Measurements from ENCODE around the gene APOA4.

APOA4 gene

DNA sequence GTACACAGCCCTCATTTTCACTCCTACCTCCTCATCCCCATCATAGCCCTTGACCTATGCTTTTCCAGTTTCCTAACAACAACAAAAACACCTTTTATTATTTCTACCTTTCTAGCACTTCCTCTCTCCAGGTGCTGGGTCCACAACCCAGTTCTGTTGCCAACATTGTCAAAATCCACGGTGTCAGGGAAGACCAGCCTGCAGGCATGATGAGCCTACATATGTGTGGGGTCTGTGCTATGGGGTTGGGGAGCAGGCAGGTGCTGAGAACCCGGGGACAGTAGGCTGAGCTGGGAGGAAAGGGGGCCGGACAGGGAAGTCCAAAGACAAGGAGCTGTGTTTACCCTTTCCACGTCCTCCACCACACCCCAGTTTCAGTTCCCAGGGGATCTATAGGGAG is 34.6 kb downstream of the APOA4 start:
- Histone ChIP-seq H3K9ac (ENCODE audit: low read depth, low read length) (peak overlapping the region; percentile 42; the same call in 1 of the 2 replicates), H3K27me3 (ENCODE audit: control insufficient read depth, insufficient read depth, low read length) (peaks cover 16% of the 10 kb centered on the region), H3K36me3 (ENCODE audit: control insufficient read depth, insufficient read depth, low read length) (peaks cover 34% of the 10 kb centered on the region), H3K4me1 (ENCODE audit: control insufficient read depth, insufficient read depth, low read length) (peaks cover 2% of the 10 kb centered on the region; the same call in 1 of the 2 replicates), H3K27ac (ENCODE audit: low read depth, low read length) (no peak overlapping the region), H3K9me3 (ENCODE audit: control insufficient read depth, insufficient read depth, low read length) (no peaks in the 10 kb centered on the region), H3K4me3 (ENCODE audit: low read depth, low read length) (peak overlapping the region; percentile 90)

DNA sequence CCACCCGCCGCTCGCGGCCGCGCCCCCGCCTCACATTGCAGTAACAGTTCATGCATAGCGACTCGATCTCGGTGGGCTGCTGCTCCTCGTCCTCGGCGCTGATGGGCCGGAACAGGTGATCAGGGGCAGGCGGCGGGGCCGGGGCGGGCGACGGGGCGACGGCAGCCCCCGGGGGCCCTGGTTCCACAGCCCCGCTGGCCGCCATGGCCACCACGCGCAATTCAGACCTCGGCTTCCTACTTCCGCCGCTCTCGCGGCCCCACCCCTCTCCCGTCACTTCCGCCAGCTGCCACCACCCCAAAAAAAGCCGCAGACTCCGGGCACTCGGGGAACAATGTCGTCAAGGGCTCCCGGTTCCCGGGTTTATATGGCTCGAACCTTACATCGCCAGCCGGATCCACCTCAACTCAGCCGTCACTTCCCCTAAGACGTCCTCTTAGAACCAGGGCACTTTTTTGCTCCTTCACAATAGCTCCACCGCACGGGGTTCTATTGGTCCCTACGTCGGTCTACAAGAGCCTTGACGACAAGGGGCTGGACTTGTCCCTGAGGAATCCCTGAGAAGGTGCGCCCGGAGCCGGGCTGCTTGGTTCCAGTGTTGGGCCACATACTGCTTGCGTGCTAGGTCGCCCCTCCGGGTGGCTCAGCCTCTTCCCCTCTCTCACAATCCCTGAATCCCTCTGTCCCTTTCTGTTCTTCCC is 35.2 kb downstream of the APOA4 start, which contains the start of gene ZPR1:
ZPR1 (minus strand) TSS at position 238 of the 701 bp plus-strand sequence; CDS start at position 205, 33 bp downstream.
- peak within 1 kb of the TSS; percentile 90 for H3K4me3 ChIP-seq (ENCODE audit: low read depth, low read length)
- H3K36me3 ChIP-seq (ENCODE audit: control insufficient read depth, insufficient read depth, low read length), result peaks cover 40% of the 10 kb centered on the region
- H3K27ac ChIP-seq (ENCODE audit: low read depth, low read length), result peak within 1 kb of the TSS; percentile 44
- H3K27me3 ChIP-seq (ENCODE audit: control insufficient read depth, insufficient read depth, low read length), result peaks cover 16% of the 10 kb centered on the region
- H3K4me1 ChIP-seq (ENCODE audit: control insufficient read depth, insufficient read depth, low read length), result peaks cover 2% of the 10 kb centered on the region; the same call in 1 of the 2 replicates
- no peaks in the 10 kb centered on the region for H3K9me3 ChIP-seq (ENCODE audit: control insufficient read depth, insufficient read depth, low read length)
- peak within 1 kb of the TSS; percentile 42 for H3K9ac ChIP-seq (ENCODE audit: low read depth, low read length)

DNA sequence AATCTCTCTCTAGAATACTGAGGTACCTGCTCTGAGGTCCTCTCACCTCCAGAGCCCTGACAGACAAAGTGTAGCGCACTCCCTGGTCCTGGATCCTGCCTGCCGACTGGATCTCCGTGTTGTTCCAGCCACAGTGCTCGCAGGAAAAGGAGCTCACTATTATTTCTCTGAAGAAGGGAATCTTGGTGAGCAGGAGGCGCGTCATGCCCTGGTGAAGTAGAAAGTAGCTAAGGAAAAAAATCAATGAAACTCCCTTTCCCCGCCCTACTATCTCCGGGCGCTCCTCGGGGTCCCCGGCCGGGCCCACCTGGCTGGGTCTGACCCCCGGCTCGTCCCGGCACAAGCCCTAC is 35.7 kb downstream of the APOA4 start:
- Histone ChIP-seq H3K9ac (ENCODE audit: low read depth, low read length) (peak overlapping the region; percentile 21), H3K27ac (ENCODE audit: low read depth, low read length) (peak overlapping the region; percentile 23), H3K36me3 (ENCODE audit: control insufficient read depth, insufficient read depth, low read length) (peaks cover 45% of the 10 kb centered on the region), H3K4me3 (ENCODE audit: low read depth, low read length) (peak overlapping the region; percentile 90), H3K9me3 (ENCODE audit: control insufficient read depth, insufficient read depth, low read length) (no peaks in the 10 kb centered on the region), H3K4me1 (ENCODE audit: control insufficient read depth, insufficient read depth, low read length) (peaks cover 2% of the 10 kb centered on the region; the same call in 1 of the 2 replicates), H3K27me3 (ENCODE audit: control insufficient read depth, insufficient read depth, low read length) (peaks cover 16% of the 10 kb centered on the region)

DNA sequence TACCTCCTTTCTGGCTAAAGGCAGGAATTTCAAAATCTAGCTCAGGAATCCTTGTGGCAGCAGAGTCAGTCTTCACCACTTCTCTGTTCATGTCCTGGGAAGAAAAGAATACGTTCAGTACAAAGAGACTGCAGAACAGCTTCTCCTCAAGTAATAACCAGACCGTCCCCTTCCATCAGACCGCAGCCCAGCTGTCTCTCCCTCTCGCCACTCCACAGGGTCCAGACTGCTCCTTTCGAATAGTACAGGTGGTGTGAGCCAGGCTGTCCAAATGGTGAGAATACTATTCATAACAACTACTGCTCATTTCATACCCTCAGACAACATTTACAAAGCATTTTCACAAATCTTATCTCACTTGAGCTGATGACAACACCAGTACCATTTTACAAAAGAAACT is 36.1 kb downstream of the APOA4 start:
- H3K9me3 ChIP-seq (ENCODE audit: control insufficient read depth, insufficient read depth, low read length), result no peaks in the 10 kb centered on the region
- peak overlapping the region; percentile 90 for H3K4me3 ChIP-seq (ENCODE audit: low read depth, low read length)
- peaks cover 2% of the 10 kb centered on the region; the same call in 1 of the 2 replicates for H3K4me1 ChIP-seq (ENCODE audit: control insufficient read depth, insufficient read depth, low read length)
- H3K27ac ChIP-seq (ENCODE audit: low read depth, low read length), result no peak overlapping the region
- H3K27me3 ChIP-seq (ENCODE audit: control insufficient read depth, insufficient read depth, low read length), result peaks cover 16% of the 10 kb centered on the region
- H3K36me3 ChIP-seq (ENCODE audit: control insufficient read depth, insufficient read depth, low read length), result peaks cover 50% of the 10 kb centered on the region
- peak overlapping the region; percentile 21 for H3K9ac ChIP-seq (ENCODE audit: low read depth, low read length)

DNA sequence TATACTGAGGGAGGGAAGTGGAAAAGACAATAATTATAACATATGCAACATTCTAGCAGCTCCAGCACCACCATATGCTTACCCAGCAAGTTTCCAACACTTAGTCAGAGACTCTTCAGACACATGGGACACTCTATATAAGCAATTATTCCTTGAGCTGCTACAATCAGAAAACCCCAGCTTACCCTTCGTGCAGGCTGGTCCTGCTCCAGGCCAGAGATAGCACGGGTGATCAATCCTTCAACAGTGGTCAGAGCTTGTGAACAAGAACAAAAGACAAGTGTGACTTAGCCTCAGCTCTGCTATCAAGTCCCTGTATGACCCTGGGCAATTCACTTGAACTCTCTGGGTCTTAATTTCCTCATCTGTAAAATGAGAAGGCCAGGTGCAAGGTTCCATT is 36.8 kb downstream of the APOA4 start:
- H3K4me3 ChIP-seq (ENCODE audit: low read depth, low read length), result peak overlapping the region; percentile 90; the same call in 1 of the 2 replicates
- no peak overlapping the region for H3K9ac ChIP-seq (ENCODE audit: low read depth, low read length)
- H3K4me1 ChIP-seq (ENCODE audit: control insufficient read depth, insufficient read depth, low read length), result peaks cover under 1% of the 10 kb centered on the region; the same call in 1 of the 2 replicates

DNA sequence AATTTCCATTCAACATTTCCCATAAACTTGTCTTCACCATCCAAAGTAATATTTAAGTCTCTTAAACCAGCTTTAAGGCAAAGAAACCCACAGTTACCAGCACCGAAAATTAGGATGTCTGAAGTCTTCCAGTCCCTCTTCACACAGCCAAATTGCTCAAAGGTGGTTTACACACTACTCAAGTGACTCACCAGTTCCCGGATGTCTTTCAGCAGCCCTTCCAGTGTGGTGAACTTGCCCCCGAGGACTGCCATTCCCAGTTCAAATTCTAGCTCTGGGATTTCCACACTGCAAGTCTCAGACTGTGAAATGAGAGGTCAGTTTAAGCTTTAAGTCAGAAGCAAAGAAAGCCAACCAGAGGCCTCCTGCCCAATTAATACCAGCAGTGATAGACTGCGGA is 40.4 kb downstream of the APOA4 start:
- Histone ChIP-seq H3K27me3 (ENCODE audit: control insufficient read depth, insufficient read depth, low read length) (no peaks in the 10 kb centered on the region), H3K9me3 (ENCODE audit: control insufficient read depth, insufficient read depth, low read length) (no peaks in the 10 kb centered on the region), H3K36me3 (ENCODE audit: control insufficient read depth, insufficient read depth, low read length) (peaks cover 88% of the 10 kb centered on the region), H3K27ac (ENCODE audit: low read depth, low read length) (no peak overlapping the region), H3K4me3 (ENCODE audit: low read depth, low read length) (no peak overlapping the region), H3K4me1 (ENCODE audit: control insufficient read depth, insufficient read depth, low read length) (no peaks in the 10 kb centered on the region), H3K9ac (ENCODE audit: low read depth, low read length) (no peak overlapping the region)

More for the DNA sequence above, 36.8 kb downstream of the APOA4 start:
- no peak overlapping the region for H3K27ac ChIP-seq (ENCODE audit: low read depth, low read length)
- H3K36me3 ChIP-seq (ENCODE audit: control insufficient read depth, insufficient read depth, low read length), result peaks cover 54% of the 10 kb centered on the region
- H3K27me3 ChIP-seq (ENCODE audit: control insufficient read depth, insufficient read depth, low read length), result peaks cover 16% of the 10 kb centered on the region
- no peaks in the 10 kb centered on the region for H3K9me3 ChIP-seq (ENCODE audit: control insufficient read depth, insufficient read depth, low read length)

DNA sequence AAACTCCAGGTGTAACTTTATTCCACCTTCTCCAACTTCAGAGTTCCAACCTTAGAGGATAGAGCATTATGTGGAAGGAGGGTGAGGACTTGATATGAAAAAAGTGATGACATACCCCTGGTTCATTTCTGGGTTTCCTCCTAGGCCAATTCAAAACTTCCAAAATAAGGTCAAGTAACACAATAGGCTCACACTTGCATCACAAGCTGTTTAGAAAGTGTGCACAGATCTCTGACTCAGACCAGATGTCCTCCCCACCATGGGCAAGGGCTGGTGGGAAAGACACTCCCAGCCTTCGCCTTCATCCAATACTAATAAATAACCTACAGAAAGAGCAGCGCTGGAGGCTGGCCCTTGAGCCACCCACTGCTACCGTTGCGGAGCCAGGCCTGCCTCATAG is 44.5 kb downstream of the APOA4 start:
- Histone ChIP-seq H3K4me3 (ENCODE audit: low read depth, low read length) (no peak overlapping the region), H3K27me3 (ENCODE audit: control insufficient read depth, insufficient read depth, low read length) (no peaks in the 10 kb centered on the region), H3K27ac (ENCODE audit: low read depth, low read length) (no peak overlapping the region), H3K36me3 (ENCODE audit: control insufficient read depth, insufficient read depth, low read length) (peaks cover 71% of the 10 kb centered on the region), H3K4me1 (ENCODE audit: control insufficient read depth, insufficient read depth, low read length) (peaks cover 4% of the 10 kb centered on the region; the same call in 1 of the 2 replicates), H3K9ac (ENCODE audit: low read depth, low read length) (no peak overlapping the region), H3K9me3 (ENCODE audit: control insufficient read depth, insufficient read depth, low read length) (no peaks in the 10 kb centered on the region)

DNA sequence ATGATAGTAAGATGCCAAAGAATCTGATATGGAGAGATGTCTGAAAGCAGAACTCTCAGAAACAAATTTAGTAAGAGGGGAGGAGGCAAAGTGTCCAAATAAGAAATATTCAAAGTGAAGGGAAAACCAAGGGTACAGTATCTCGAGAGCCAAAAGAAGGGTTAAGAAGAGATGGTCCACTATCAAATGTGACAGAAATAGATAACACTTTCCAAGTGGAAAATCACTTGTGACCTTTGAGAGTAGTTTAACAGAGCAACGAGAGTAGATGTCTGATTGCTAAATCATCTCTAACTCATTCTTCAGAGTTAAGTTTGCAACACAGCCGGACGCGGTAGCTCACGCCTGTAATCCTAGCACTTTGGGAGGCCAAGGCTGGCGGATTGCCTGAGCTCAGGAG is 46.0 kb downstream of the APOA4 start:
- no peak overlapping the region for H3K27ac ChIP-seq (ENCODE audit: low read depth, low read length)
- peaks cover 4% of the 10 kb centered on the region; the same call in 1 of the 2 replicates for H3K4me1 ChIP-seq (ENCODE audit: control insufficient read depth, insufficient read depth, low read length)
- no peaks in the 10 kb centered on the region for H3K27me3 ChIP-seq (ENCODE audit: control insufficient read depth, insufficient read depth, low read length)
- H3K9me3 ChIP-seq (ENCODE audit: control insufficient read depth, insufficient read depth, low read length), result no peaks in the 10 kb centered on the region
- peaks cover 56% of the 10 kb centered on the region for H3K36me3 ChIP-seq (ENCODE audit: control insufficient read depth, insufficient read depth, low read length)
- H3K4me3 ChIP-seq (ENCODE audit: low read depth, low read length), result no peak overlapping the region
- H3K9ac ChIP-seq (ENCODE audit: low read depth, low read length), result no peak overlapping the region

DNA sequence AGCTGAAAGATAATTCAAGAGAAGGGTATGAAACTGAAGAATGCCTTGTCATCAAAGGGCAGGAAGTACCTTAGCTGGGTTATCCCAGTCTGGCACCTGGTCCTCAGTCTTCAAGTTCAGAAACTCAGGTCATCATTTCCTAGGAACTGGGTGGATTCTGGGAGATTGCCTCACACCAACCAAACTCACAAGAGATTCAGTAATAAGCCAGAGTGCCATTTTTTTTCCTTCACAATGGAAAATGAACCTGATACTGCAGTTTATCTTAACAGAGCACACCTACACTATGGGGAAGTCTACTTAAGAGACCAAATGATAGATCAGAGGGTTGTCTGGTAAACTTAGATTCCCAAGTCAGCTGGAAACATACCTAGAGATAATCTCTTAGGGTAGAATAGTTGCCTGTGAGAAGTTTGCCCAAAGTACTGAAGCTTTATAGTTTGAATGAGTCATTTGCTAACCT is 46.6 kb downstream of the APOA4 start:
- no peaks in the 10 kb centered on the region for H3K27me3 ChIP-seq (ENCODE audit: control insufficient read depth, insufficient read depth, low read length)
- no peak overlapping the region for H3K9ac ChIP-seq (ENCODE audit: low read depth, low read length)
- H3K9me3 ChIP-seq (ENCODE audit: control insufficient read depth, insufficient read depth, low read length), result no peaks in the 10 kb centered on the region
- no peak overlapping the region for H3K27ac ChIP-seq (ENCODE audit: low read depth, low read length)
- peaks cover 53% of the 10 kb centered on the region for H3K36me3 ChIP-seq (ENCODE audit: control insufficient read depth, insufficient read depth, low read length)
- H3K4me3 ChIP-seq (ENCODE audit: low read depth, low read length), result no peak overlapping the region
- H3K4me1 ChIP-seq (ENCODE audit: control insufficient read depth, insufficient read depth, low read length), result peaks cover 8% of the 10 kb centered on the region; the same call in 1 of the 2 replicates

DNA sequence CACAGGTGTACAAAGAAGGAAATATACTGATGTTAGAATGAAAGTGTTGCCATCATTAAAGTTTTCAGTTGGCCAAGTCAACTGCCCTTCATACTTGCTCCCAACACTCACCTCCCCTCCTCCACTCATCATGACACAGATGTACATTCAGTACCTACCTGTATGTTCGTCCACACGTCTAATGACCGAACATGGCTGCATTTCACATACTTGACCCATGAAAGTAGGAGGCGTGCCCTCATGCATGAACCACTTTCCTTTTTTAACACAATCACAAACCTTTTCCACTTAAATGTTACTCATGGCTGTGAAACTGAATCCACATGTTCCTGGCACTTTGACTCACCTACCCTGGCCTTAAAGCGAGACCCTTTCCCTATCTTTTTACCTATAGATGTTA is 47.1 kb downstream of the APOA4 start:
- Histone ChIP-seq H3K9ac (ENCODE audit: low read depth, low read length) (no peak overlapping the region), H3K9me3 (ENCODE audit: control insufficient read depth, insufficient read depth, low read length) (no peaks in the 10 kb centered on the region), H3K27ac (ENCODE audit: low read depth, low read length) (no peak overlapping the region), H3K4me1 (ENCODE audit: control insufficient read depth, insufficient read depth, low read length) (peaks cover 10% of the 10 kb centered on the region; the same call in 1 of the 2 replicates), H3K27me3 (ENCODE audit: control insufficient read depth, insufficient read depth, low read length) (no peaks in the 10 kb centered on the region), H3K36me3 (ENCODE audit: control insufficient read depth, insufficient read depth, low read length) (peaks cover 48% of the 10 kb centered on the region), H3K4me3 (ENCODE audit: low read depth, low read length) (no peak overlapping the region)

DNA sequence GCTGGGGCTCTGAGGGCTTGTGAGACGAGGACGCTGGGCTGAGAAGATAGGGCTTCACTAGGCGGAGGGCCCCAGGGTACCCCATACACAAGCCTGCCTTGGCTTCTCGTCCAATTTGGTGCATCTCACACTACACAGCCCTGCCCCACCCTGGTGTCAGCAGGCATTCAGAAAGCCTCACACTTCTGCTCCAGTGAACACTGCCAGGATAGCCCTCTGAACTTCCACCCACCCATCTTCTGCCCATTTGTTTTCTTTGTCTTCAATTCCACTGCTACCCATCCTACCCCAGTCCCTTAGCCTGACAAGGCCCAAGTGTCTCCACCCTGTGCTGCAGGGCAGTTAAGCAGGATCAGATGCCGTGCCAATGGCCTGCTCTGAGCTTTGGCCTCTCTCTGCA is 48.4 kb downstream of the APOA4 start:
- no peak overlapping the region for H3K27ac ChIP-seq (ENCODE audit: low read depth, low read length)

More for the DNA sequence above, 48.4 kb downstream of the APOA4 start:
- no peak overlapping the region for H3K9ac ChIP-seq (ENCODE audit: low read depth, low read length)
- no peaks in the 10 kb centered on the region for H3K27me3 ChIP-seq (ENCODE audit: control insufficient read depth, insufficient read depth, low read length)
- H3K4me1 ChIP-seq (ENCODE audit: control insufficient read depth, insufficient read depth, low read length), result peaks cover 10% of the 10 kb centered on the region; the same call in 1 of the 2 replicates
- peaks cover 42% of the 10 kb centered on the region for H3K36me3 ChIP-seq (ENCODE audit: control insufficient read depth, insufficient read depth, low read length)
- H3K9me3 ChIP-seq (ENCODE audit: control insufficient read depth, insufficient read depth, low read length), result no peaks in the 10 kb centered on the region
- H3K4me3 ChIP-seq (ENCODE audit: low read depth, low read length), result no peak overlapping the region
